ENCODE data around the gene PCK2.
"Not testable (repeated sequence)": the region's sequence is repeated elsewhere in the genome, so short reads cannot be mapped to it uniquely, and the experiment has no call there.

DNA sequence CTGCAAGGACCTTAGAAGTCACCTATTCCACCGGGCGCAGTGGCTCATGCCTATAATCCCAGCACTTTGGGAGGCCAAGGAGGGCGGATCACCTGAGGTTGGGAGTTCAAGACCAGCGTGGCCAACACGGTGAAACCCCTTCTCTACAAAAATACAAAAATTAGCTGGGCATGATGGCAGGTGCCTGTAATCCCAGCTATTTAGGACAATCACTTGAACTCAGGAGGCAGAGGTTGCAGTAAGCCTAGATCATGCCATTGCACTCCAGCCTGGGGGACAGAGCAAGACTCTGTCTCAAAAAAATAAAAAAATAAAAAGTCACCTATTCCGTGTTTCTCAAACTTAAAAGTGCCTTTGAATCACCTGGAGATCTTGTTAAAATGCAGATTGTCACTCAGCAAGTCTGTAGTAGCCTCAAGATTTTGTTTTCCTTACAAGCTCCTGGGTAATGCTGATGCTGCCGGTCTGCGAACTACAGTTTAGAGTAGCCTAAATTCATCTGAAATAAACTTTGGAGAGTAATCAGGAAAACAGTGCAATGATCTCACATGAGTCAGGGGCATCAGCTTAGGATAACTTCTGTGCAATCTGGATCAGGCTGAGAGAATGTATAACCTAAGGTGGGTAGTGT is 11.6 kb downstream of the PCK2 start:
- TF ChIP-seq, protein P1, sequence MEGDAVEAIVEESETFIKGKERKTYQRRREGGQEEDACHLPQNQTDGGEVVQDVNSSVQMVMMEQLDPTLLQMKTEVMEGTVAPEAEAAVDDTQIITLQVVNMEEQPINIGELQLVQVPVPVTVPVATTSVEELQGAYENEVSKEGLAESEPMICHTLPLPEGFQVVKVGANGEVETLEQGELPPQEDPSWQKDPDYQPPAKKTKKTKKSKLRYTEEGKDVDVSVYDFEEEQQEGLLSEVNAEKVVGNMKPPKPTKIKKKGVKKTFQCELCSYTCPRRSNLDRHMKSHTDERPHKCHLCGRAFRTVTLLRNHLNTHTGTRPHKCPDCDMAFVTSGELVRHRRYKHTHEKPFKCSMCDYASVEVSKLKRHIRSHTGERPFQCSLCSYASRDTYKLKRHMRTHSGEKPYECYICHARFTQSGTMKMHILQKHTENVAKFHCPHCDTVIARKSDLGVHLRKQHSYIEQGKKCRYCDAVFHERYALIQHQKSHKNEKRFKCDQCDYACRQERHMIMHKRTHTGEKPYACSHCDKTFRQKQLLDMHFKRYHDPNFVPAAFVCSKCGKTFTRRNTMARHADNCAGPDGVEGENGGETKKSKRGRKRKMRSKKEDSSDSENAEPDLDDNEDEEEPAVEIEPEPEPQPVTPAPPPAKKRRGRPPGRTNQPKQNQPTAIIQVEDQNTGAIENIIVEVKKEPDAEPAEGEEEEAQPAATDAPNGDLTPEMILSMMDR (IDR thresholded peaks at IDR 0.05) = not testable (repeated sequence)
- TF ChIP-seq EP300 (IDR thresholded peaks at IDR 0.05; ENCODE audit: low read depth) = not testable (repeated sequence)

Data from transverse colon (tissue), 3 donors.